SK-N-SH (cell line): ENCODE data around the gene ZNF132.
A peak's percentile ranks its signal among the peaks of the same experiment; 100 is the strongest.

Source experiments
- CTCF ChIP-seq: fragments of 200-600 bp; sonication (generic); IDR thresholded peaks from 2 replicates; pipeline ENCODE4 v1.6.1; 2017; ENCODE audit warnings: antibody characterized with exemption, mild to moderate bottlenecking, moderate library complexity
- FOXJ3 ChIP-seq: sonication (generic); formaldehyde crosslinking; IDR thresholded peaks from 2 replicates; pipeline ENCODE4 v1.5.1; 2020; ENCODE audit warnings: mild to moderate bottlenecking, missing genetic modification reagents
- MAX ChIP-seq: IDR thresholded peaks from 2 replicates; pipeline ENCODE4 v1.4.0; 2012; ENCODE audit warnings: low read depth
- POLR2AphosphoS5 ChIP-seq: IDR thresholded peaks from 2 replicates; pipeline ENCODE4 v1.6.1; 2012; ENCODE audit warnings: low read depth, low read length
- RAD21 ChIP-seq: IDR thresholded peaks from 2 replicates; pipeline ENCODE4 v1.6.1; 2012; ENCODE audit warnings: mild to moderate bottlenecking, low read length
- RFX5 ChIP-seq: IDR thresholded peaks from 2 replicates; pipeline ENCODE4 v1.6.1; 2012; ENCODE audit warnings: mild to moderate bottlenecking, improper control_type of control experiment, low read length

- TF ChIP-seq POLR2AphosphoS5 = peak; percentile 92
- peak; percentile 42; the same call in 1 of the 2 replicates for TF ChIP-seq CTCF
- TF ChIP-seq RFX5 = no peak
- no peak for TF ChIP-seq FOXJ3
- TF ChIP-seq RAD21 = no peak
- no peak; the same call in 1 of the 2 replicates for TF ChIP-seq MAX
Measured at GRCh38 chr19:58408152-58409009, 31.6 kb downstream of the ZNF132 start, which contains the start of gene ZNF584.
